Stimulated activated CD4-positive, alpha-beta T cell treated with anti-CD3 and anti-CD28 coated beads, Interleukin-15, amount 100 ng/mL, for 48 hours (primary cell): ENCODE results near the gene TNNT2.

Source experiments
- DNase-seq, 2 donors: peaks; one replicate each; pipeline ENCODE4 v3.0.0-alpha.2; 2020; ENCODE audit warnings: low read depth in 2 of 2

The TNNT2 gene

GRCh38 chr1:201316556-201316955 is 60.9 kb downstream of the TNNT2 start:
- no peak for DNase-seq

- no peak for DNase-seq
These were observed 64.4 kb downstream of the TNNT2 start for GRCh38 chr1:201313086-201313485.

- no peak for DNase-seq
These were observed 65.2 kb downstream of the TNNT2 start for GRCh38 chr1:201312298-201312697.

GRCh38 chr1:201311356-201312011 is 66.0 kb downstream of the TNNT2 start:
- DNase-seq = no peak

- no peak for DNase-seq
These were observed 66.5 kb downstream of the TNNT2 start for GRCh38 chr1:201310986-201311355.

GRCh38 chr1:201310251-201310985 is 67.1 kb downstream of the TNNT2 start:
- no peak for DNase-seq

- DNase-seq = no peak
These were observed 68.1 kb downstream of the TNNT2 start for GRCh38 chr1:201309416-201309815.
